GM12872 (cell line): ENCODE measurements around the gene CALCOCO1.

Experiments used
- CTCF ChIP-seq: IDR thresholded peaks from 3 replicates; pipeline ENCODE4 v1.5.1; 2011; ENCODE audit warnings: low read depth, mild to moderate bottlenecking, low read length, moderate library complexity; ENCODE audit not compliant: insufficient read depth

CALCOCO1 gene

GRCh38 chr12:53664191-53664590 lies 63.1 kb downstream of the CALCOCO1 start:
- TF ChIP-seq CTCF, result no peak

- TF ChIP-seq CTCF, result no peak
Measured at GRCh38 chr12:53660041-53660440, 67.2 kb downstream of the CALCOCO1 start.

- no peak for TF ChIP-seq CTCF
Measured at GRCh38 chr12:53659571-53659981, 67.7 kb downstream of the CALCOCO1 start.

GRCh38 chr12:53659011-53659551 lies 68.2 kb downstream of the CALCOCO1 start:
- no peak for TF ChIP-seq CTCF
